Bronchial epithelial cell (primary cell): ENCODE results near the gene DEFB124. TPM values are rescaled to one million over a fixed set of nuclear protein-coding genes. Genes with fewer than 3 reads are reported as not detected.
"Not testable (repeated sequence)": the region's sequence is repeated elsewhere in the genome, so short reads cannot be mapped to it uniquely, and the experiment has no call there.

Experiments
- DNase-seq: peaks from one replicate; pipeline ENCODE4 v3.0.0-alpha.2; 2010; ENCODE audit warnings: low read depth
- FAIRE-seq: peaks from 2 replicates; lab custom pipeline; 2011; peaks lifted over from hg19 to GRCh38; lab: Jason Lieb, UNC
- H3K27me3 ChIP-seq: 2 replicates; pipeline ENCODE4 v1.5.1; 2011; ENCODE audit warnings: low read length; ENCODE audit not compliant: control insufficient read depth, insufficient read depth
- H3K36me3 ChIP-seq: 2 replicates; pipeline ENCODE4 v1.5.1; 2011; ENCODE audit warnings: low read length; ENCODE audit not compliant: control insufficient read depth, insufficient read depth
- H3K4me3 ChIP-seq: 2 replicates; pipeline ENCODE4 v1.5.1; 2011; ENCODE audit warnings: mild to moderate bottlenecking, low read depth, low read length, control low read depth
- total RNA-seq: library from RNA; depleted of rRNA; stranded (reverse); fragments of >200 nt; gene quantifications from 2 replicates; pipeline ENCODE4 v1.2.1, GENCODE V29; 2014
- TF ChIP-seq, protein P1 (sequence below): IDR thresholded peaks from 2 replicates; pipeline ENCODE4 v1.5.1; 2011; ENCODE audit warnings: mild to moderate bottlenecking, moderate library complexity, low read length, control low read depth, inconsistent platforms; ENCODE audit not compliant: insufficient read depth, severe bottlenecking

DEFB124 gene
- total RNA-seq, 1 donor from 2014 or later = not detected

DNA sequence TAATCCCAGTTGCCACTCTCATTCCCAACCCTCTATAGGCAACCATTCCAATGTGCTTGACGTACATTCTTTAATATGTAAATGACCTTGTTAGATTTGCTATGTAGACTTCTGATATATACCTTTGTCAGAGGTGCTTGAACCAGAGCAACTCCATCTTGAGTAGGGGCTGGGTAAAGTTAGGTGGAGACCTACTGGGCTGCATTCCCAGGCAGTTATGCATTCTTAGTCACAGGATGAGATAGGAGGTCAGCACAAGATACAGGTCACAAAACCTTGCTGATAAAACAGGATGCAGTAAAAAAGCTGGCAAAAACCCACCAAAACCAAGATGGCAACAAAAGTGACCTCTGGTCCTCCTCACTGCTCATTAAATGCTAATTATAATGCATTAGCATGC, 31.0 kb upstream of the DEFB124 start:
- Histone ChIP-seq H3K4me3 (no peak overlapping the region), H3K27me3 (no peaks in the 10 kb centered on the region), H3K36me3 (no peaks in the 10 kb centered on the region)
- TF ChIP-seq, protein P1, sequence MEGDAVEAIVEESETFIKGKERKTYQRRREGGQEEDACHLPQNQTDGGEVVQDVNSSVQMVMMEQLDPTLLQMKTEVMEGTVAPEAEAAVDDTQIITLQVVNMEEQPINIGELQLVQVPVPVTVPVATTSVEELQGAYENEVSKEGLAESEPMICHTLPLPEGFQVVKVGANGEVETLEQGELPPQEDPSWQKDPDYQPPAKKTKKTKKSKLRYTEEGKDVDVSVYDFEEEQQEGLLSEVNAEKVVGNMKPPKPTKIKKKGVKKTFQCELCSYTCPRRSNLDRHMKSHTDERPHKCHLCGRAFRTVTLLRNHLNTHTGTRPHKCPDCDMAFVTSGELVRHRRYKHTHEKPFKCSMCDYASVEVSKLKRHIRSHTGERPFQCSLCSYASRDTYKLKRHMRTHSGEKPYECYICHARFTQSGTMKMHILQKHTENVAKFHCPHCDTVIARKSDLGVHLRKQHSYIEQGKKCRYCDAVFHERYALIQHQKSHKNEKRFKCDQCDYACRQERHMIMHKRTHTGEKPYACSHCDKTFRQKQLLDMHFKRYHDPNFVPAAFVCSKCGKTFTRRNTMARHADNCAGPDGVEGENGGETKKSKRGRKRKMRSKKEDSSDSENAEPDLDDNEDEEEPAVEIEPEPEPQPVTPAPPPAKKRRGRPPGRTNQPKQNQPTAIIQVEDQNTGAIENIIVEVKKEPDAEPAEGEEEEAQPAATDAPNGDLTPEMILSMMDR = no peak
- FAIRE-seq (no peak), DNase-seq (peak; percentile 70)

DNA sequence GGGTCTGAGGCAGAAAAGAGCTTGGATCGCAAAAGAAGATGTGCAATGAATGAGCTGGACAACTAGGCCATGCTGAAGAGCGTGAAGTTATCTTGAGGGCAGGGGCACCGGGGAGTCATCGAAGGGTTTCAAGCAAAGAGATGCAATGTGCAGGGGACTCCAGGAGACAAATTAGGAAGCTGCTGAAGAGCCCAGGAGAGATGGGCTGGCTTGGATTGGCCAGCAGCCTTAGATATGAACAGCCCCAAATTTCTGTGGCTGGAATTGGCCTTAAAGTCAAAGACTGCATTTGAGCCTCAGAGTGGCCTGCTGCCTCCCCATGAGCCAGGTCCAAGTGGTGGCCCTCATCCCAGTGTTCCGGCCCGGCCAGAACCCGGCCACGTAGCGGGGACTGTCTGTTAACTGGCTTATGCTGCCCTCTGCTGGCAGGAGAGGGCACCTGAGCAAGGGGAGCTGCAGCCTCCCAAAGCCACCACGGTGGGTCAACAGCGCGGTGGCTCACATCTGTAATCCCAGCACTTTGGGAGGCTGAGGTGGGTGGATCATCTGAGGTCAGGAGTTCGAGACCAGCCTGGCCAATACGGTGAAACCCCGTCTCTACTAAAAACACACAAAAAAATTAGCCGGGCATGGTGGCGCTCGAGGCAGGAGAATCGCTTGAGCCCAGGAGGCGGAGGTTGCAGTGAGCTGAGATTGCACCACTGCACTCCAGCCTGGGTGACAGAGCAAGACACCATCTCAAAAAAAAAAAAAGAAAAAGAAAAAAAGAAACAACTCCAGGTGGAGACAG, 28.2 kb upstream of the DEFB124 start:
- TF ChIP-seq, protein P1 = peak; percentile 86
- FAIRE-seq, H3K36me3 ChIP-seq, H3K4me3 ChIP-seq, H3K27me3 ChIP-seq: not testable (repeated sequence)
- DNase-seq = peak; percentile 44

DNA sequence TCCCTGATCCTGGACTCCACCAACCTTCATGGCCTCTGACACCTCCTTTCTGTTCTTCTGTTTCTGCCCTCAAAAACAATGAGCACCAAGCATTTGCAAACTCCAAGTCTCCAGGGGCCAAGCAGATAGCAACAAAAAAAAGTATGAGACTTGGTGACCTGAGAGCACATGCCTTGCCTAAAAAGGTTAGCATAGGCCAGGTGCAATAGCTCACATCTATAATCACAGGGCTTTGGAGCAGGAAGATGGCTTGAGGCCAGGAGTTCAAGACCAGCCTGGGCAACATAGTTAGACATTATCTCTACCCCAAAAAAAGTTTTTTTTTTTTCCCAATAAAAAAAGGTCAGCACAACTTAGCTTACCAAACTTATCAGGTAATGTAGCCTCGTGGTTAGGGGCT, 25.6 kb upstream of the DEFB124 start:
- TF ChIP-seq, protein P1 = no peak
- Histone ChIP-seq H3K36me3 (no peaks in the 10 kb centered on the region), H3K4me3 (no peak overlapping the region), H3K27me3 (peaks cover 3% of the 10 kb centered on the region)
- no peak for DNase-seq
- no peak for FAIRE-seq

DNA sequence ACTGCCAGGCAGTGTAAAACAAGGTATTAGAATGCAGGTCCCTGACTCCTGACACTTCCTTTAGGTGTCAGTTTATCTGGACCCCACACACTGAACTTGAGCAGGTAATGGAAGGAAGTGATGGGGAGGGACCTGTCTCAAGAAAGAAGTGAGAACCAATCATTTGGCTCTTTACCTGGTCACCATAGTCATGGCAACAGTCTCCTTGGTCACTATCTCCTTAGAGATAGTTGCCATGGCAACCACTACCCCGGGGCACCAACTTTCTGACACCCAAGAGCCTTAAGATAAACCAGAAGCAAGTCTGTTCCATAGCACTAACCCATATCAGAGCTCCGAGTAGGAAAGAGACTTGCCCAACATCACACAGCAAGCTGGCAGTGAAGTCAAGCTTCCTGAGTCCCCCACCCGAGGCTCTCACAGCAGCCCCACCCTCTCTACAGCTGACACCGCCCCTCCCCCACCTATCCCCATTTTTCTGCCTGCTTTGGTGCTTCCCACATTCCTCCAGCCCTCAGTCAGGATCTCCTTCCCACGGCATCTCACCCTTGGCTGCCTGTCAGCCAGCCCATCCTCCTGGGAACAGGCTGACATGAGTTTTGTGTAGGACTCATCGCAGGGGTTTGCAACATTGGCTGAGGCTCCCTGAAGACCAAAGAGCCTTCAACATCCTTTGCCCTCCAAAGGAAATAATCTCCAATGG, 23.1 kb upstream of the DEFB124 start:
- H3K4me3 ChIP-seq = no peak overlapping the region
- H3K36me3 ChIP-seq = no peaks in the 10 kb centered on the region
- TF ChIP-seq, protein P1 = no peak
- DNase-seq = no peak
- H3K27me3 ChIP-seq = peaks cover 3% of the 10 kb centered on the region
- FAIRE-seq = no peak

DNA sequence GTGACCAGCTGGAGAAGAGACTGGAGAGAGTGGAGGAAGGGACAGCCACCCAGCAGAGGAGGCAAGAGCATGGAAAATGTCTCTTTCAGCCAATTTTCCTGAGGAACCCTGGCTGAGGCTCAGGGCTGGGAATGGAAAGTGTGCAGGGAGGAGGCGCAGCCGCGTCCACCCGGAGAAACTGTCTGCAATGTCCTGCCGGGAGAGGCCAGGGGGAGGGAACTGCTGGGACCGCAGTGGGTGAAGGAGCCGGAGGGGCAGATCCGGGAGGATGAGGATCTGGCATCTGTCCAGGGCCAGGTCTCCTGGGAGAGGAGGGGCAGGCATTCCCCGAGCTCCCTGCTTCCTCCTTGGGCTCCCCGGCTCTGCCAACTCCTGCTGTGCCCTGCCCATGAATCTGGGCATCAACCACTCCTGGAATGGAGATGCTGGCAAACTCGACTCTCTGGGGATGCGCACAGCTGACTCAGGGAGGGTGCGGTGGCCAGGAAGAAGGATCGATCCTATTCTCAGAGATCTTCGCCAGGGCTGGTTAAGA, 21.9 kb upstream of the DEFB124 start:
- no peak for FAIRE-seq
- TF ChIP-seq, protein P1 = no peak

More for the DNA sequence above, 21.9 kb upstream of the DEFB124 start:
- H3K36me3 ChIP-seq = no peaks in the 10 kb centered on the region
- peaks cover 3% of the 10 kb centered on the region for H3K27me3 ChIP-seq
- no peak overlapping the region for H3K4me3 ChIP-seq
- DNase-seq = no peak
